Right lobe of liver (tissue), 6 donors: ENCODE data around the gene ITGA8. TPM values are rescaled to one million over a fixed set of nuclear protein-coding genes. Genes with fewer than 3 reads are reported as not detected.

Experiments
- ATAC-seq, 4 donors: fragments of 200-7000 bp; cut with Tn5 transposase; one replicate each; pipeline ENCODE4 v1.9.1; 2020; ENCODE audit warnings: mild to moderate bottlenecking in 4 of 4, moderate library complexity in 4 of 4
- DNase-seq, 3 donors: peaks; one replicate each; pipeline ENCODE4 v3.0.0-alpha.2; 2020
- H3K27ac ChIP-seq, 3 donors: fragments of 200-600 bp; one replicate each; pipeline ENCODE4 v1.8.0; 2022
- H3K27me3 ChIP-seq, 2 donors: fragments of 200-600 bp; one replicate each; pipeline ENCODE4 v1.8.0; 2022
- H3K36me3 ChIP-seq, 4 donors: fragments of 200-600 bp; sonication (generic) in 1 of 4; one replicate each; pipeline versions ENCODE4 v1.5.1 to v1.8.0; 2017 to 2022; ENCODE audit warnings: control low read depth in 1 of 4
- H3K4me1 ChIP-seq, 4 donors: fragments of 200-600 bp; sonication (generic) in 1 of 4; one replicate each; pipeline versions ENCODE4 v1.5.1 to v1.8.0; 2017 to 2022; ENCODE audit warnings: control low read depth in 1 of 4
- H3K4me3 ChIP-seq, 3 donors: fragments of 200-600 bp; one replicate each; pipeline ENCODE4 v1.8.0; 2022
- H3K9me3 ChIP-seq, 4 donors: fragments of 200-600 bp; sonication (generic) in 1 of 4; one replicate each; pipeline versions ENCODE4 v1.5.1 to v1.8.0; 2017 to 2022; ENCODE audit warnings: control low read depth in 1 of 4
- POLR2A ChIP-seq: fragments of 450-650 bp; IDR thresholded peaks from one replicate; pipeline ENCODE4 v1.6.1; 2017; ENCODE audit warnings: antibody characterized with exemption, mild to moderate bottlenecking
- WGBS: methylation state at CpG from one replicate; pipeline ENCODE4 v1.1.6; 2018; ENCODE audit warnings: low coverage, low lambda C conversion rate; ENCODE audit not compliant: insufficient coverage; ENCODE audit errors: missing lambda C conversion rate; 5-methylcytosine and 5-hydroxymethylcytosine counted together
- intact Hi-C, 2 donors: fragments of 100-400 bp; cut with DNase I; formaldehyde crosslinking; loops; one replicate each; pipeline versions ENCODE4 v1.11.2 to v1.14.1; 2022
- total RNA-seq, 6 experiments: library from RNA; depleted of rRNA in 2 of 6; stranded (reverse); fragments of >200 nt in 2 of 6; fragmentation: NEBNext Ultra II Directional in 3 of 6; extraction: Animal tissue kit (Norgen Biotek cat#: 25700) in 3 of 6; gene quantifications; one replicate each; pipeline versions ENCODE4 v1.1.0 to v1.2.4, GENCODE V29; 2016 to 2023
- TF ChIP-seq, protein P1 (sequence below), 4 donors: fragments of 200-600 bp in 3 of 4; fragments of 450-650 bp in 1 of 4; IDR thresholded peaks; one replicate each; pipeline versions ENCODE4 v1.5.1 to v1.8.0; 2016 to 2022; ENCODE audit warnings: antibody characterized with exemption in 4 of 4, mild to moderate bottlenecking in 2 of 4
- donor health status: DM: no; HTN: yes; CAD: no.
- donor health status: DM: no; HTN: no; CAD: no.
- donor health status: DM: no; HTN: no; CAD: no.
- donor health status: DM: no; HTN: yes; CAD: no.
- donor health status: DM: no; HTN: yes; CAD: no.

ITGA8 gene
- total RNA-seq, 6 experiments from 2014 or later = 0.18 to 0.80 (median 0.36) TPM

GRCh38 chr10:15748126-15748525 is 28.4 kb upstream of the ITGA8 start:
- Histone ChIP-seq H3K36me3 (no peaks in the 10 kb centered on the region), H3K9me3 (no peaks in the 10 kb centered on the region), H3K27ac (no peak overlapping the region), H3K4me1 (no peaks in the 10 kb centered on the region), H3K4me3 (no peak overlapping the region), H3K27me3 (no peaks in the 10 kb centered on the region)
- TF ChIP-seq, protein P1, sequence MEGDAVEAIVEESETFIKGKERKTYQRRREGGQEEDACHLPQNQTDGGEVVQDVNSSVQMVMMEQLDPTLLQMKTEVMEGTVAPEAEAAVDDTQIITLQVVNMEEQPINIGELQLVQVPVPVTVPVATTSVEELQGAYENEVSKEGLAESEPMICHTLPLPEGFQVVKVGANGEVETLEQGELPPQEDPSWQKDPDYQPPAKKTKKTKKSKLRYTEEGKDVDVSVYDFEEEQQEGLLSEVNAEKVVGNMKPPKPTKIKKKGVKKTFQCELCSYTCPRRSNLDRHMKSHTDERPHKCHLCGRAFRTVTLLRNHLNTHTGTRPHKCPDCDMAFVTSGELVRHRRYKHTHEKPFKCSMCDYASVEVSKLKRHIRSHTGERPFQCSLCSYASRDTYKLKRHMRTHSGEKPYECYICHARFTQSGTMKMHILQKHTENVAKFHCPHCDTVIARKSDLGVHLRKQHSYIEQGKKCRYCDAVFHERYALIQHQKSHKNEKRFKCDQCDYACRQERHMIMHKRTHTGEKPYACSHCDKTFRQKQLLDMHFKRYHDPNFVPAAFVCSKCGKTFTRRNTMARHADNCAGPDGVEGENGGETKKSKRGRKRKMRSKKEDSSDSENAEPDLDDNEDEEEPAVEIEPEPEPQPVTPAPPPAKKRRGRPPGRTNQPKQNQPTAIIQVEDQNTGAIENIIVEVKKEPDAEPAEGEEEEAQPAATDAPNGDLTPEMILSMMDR (IDR thresholded peaks at IDR 0.05) = no peak
- DNase-seq (no peak), ATAC-seq (no peak)
- WGBS = 27% methylated on average over 3 of the region's 3 CpGs
- intact Hi-C loops = no loop called here

DNA sequence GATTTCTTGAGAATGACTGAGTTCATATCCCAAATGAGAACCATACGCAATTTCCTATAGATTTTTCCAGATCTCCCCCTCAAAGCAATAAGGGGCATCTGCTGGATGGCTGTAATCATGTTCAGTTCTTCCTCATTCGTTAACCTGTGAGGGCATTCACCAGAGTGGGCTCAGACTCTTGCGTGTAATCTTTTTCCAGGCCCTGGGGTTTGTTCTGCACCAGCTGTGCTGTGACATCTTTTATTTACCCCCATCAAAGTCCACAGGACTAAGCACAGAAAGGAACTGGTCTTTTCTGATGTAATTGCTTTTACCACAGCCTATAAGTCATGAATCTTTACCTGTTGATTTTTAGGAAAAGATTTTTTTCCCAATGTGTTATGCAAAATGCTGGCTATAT is 27.9 kb upstream of the ITGA8 start:
- no peak for TF ChIP-seq POLR2A
- TF ChIP-seq, protein P1 (IDR thresholded peaks at IDR 0.05) = no peak
- WGBS = 60% methylated on average over 3 of the region's 3 CpGs
- intact Hi-C loops = no loop called here
- no peak for ATAC-seq
- no peaks in the 10 kb centered on the region for H3K36me3 ChIP-seq
- H3K4me3 ChIP-seq = no peak overlapping the region
- H3K27me3 ChIP-seq = no peaks in the 10 kb centered on the region
- H3K4me1 ChIP-seq = no peaks in the 10 kb centered on the region
- H3K27ac ChIP-seq = no peak overlapping the region
- no peaks in the 10 kb centered on the region for H3K9me3 ChIP-seq
- no peak for DNase-seq

GRCh38 chr10:15745751-15746150 is 26.0 kb upstream of the ITGA8 start:
- H3K4me3 ChIP-seq = no peak overlapping the region
- intact Hi-C loops = no loop called here
- TF ChIP-seq POLR2A = no peak
- TF ChIP-seq, protein P1 (IDR thresholded peaks at IDR 0.05) = no peak
- no peaks in the 10 kb centered on the region for H3K36me3 ChIP-seq
- no peaks in the 10 kb centered on the region for H3K27me3 ChIP-seq
- H3K9me3 ChIP-seq = no peaks in the 10 kb centered on the region
- H3K4me1 ChIP-seq = no peaks in the 10 kb centered on the region
- ATAC-seq = no peak
- H3K27ac ChIP-seq = no peak overlapping the region
- DNase-seq = no peak
- 75% methylated on average over 1 of the region's 1 CpG for WGBS

DNA sequence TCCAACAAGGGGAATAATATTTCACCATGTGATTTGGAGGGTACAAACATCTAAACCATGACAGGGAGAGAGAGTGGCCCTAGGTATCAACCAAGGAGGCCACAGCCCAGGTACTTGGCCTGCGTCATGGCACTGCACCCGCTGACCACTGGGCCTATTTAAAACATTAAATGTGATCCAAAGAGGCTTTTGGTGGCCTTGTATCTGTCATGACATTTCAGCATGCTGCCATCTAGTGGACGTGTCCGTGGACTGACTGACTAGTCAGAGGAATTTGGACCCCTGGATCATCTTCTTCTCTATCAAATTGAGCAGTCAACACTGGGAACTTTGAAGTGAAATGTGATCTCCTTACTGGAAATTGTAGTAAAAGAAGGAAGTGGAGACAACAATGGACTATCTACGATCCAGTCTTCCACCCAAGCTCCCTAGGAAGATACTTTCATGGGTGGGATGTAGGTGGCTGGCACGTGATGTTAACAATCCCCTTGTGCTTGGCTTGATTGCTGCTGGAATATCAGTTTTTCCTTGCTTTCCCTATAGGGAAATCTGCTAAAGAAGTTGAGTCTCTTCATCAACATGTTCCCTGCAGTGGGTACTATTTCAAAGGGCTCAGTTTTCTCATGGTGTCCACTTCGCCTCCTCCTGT is 24.6 kb upstream of the ITGA8 start:
- DNase-seq = peak in 2 of 3 donors; percentile 23 to 58
- peak; percentile 52 to 70 (median 61) for ATAC-seq
- Histone ChIP-seq H3K4me1 (no peaks in the 10 kb centered on the region), H3K36me3 (no peaks in the 10 kb centered on the region), H3K27ac (no peak overlapping the region), H3K4me3 (no peak overlapping the region), H3K27me3 (no peaks in the 10 kb centered on the region), H3K9me3 (no peaks in the 10 kb centered on the region)
- intact Hi-C loops = no loop called here
- TF ChIP-seq POLR2A = no peak
- TF ChIP-seq, protein P1 (IDR thresholded peaks at IDR 0.05) = peak; percentile 39 to 65 (median 56)
- 26% methylated on average over 6 of the region's 7 CpGs for WGBS
